ENCODE measurements around the gene NOS2.
"Not testable (repeated sequence)": the region's sequence is repeated elsewhere in the genome, so short reads cannot be mapped to it uniquely, and the experiment has no call there.

The NOS2 gene

GRCh38 chr17:27788919-27789318, 11.4 kb downstream of the NOS2 start:
- DNase-seq (ENCODE audit: low spot score): no peak

- no peak for DNase-seq (ENCODE audit: low spot score)
Measured at GRCh38 chr17:27783440-27784350, 16.6 kb downstream of the NOS2 start.

GRCh38 chr17:27782791-27783206, 17.5 kb downstream of the NOS2 start:
- DNase-seq (ENCODE audit: low spot score): no peak

- DNase-seq (ENCODE audit: low spot score): no peak
Measured at GRCh38 chr17:27780828-27781404, 19.4 kb downstream of the NOS2 start.

GRCh38 chr17:27780092-27780827, 20.1 kb downstream of the NOS2 start:
- no peak for DNase-seq (ENCODE audit: low spot score)

GRCh38 chr17:27778183-27778582, 22.1 kb downstream of the NOS2 start:
- no peak for DNase-seq (ENCODE audit: low spot score)

- DNase-seq (ENCODE audit: low spot score): no peak
Measured at GRCh38 chr17:27776882-27777624, 23.3 kb downstream of the NOS2 start.

- no peak for DNase-seq (ENCODE audit: low spot score)
Measured at GRCh38 chr17:27771586-27771985, 28.7 kb downstream of the NOS2 start.

GRCh38 chr17:27770877-27771276, 29.5 kb downstream of the NOS2 start:
- no peak for DNase-seq (ENCODE audit: low spot score)

GRCh38 chr17:27768858-27769410, 31.4 kb downstream of the NOS2 start:
- no peak for DNase-seq (ENCODE audit: low spot score)

GRCh38 chr17:27766438-27766837, 33.9 kb downstream of the NOS2 start:
- no peak for DNase-seq (ENCODE audit: low spot score)

- no peak for DNase-seq (ENCODE audit: low spot score)
Measured at GRCh38 chr17:27765353-27765752, 35.0 kb downstream of the NOS2 start.

- no peak for DNase-seq (ENCODE audit: low spot score)
Measured at GRCh38 chr17:27764589-27764988, 35.7 kb downstream of the NOS2 start.

- no peak for DNase-seq (ENCODE audit: low spot score)
Measured at GRCh38 chr17:27762527-27763305, 37.6 kb downstream of the NOS2 start.

- not testable (repeated sequence) for DNase-seq (ENCODE audit: low spot score)
Measured at GRCh38 chr17:27760931-27761330, 39.4 kb downstream of the NOS2 start.

GRCh38 chr17:27760069-27760885, 40.1 kb downstream of the NOS2 start:
- no peak for DNase-seq (ENCODE audit: low spot score)

- DNase-seq (ENCODE audit: low spot score): no peak
Measured at GRCh38 chr17:27759528-27759927, 40.8 kb downstream of the NOS2 start.

GRCh38 chr17:27756467-27757371, 43.6 kb downstream of the NOS2 start:
- DNase-seq (ENCODE audit: low spot score): peak; percentile 65

All from left forelimb (tissue), 1 donor.